ENCODE data around the gene PTEN. TPM values are rescaled to one million over a fixed set of nuclear protein-coding genes. Genes with fewer than 3 reads are reported as not detected.

The PTEN gene
- total RNA-seq, 1 donor from 2014 or later, result 69.3 TPM

- no peak for DNase-seq (ENCODE audit: low read depth)
Measured at GRCh38 chr10:87916515-87916914, 53.1 kb downstream of the PTEN start.

GRCh38 chr10:87918254-87918859, 54.9 kb downstream of the PTEN start:
- no peak for DNase-seq (ENCODE audit: low read depth)

- DNase-seq (ENCODE audit: low read depth), result no peak
Measured at GRCh38 chr10:87920538-87920937, 57.1 kb downstream of the PTEN start.

- peak; percentile 23 for DNase-seq (ENCODE audit: low read depth)
Measured at GRCh38 chr10:87921931-87922688, 58.7 kb downstream of the PTEN start.

GRCh38 chr10:87923233-87923632, 59.8 kb downstream of the PTEN start:
- no peak for DNase-seq (ENCODE audit: low read depth)

- no peak for DNase-seq (ENCODE audit: low read depth)
Measured at GRCh38 chr10:87925570-87925969, 62.1 kb downstream of the PTEN start.

GRCh38 chr10:87927091-87927490, 63.7 kb downstream of the PTEN start:
- DNase-seq (ENCODE audit: low read depth), result no peak

- DNase-seq (ENCODE audit: low read depth), result no peak
Measured at GRCh38 chr10:87928996-87929395, 65.6 kb downstream of the PTEN start.

GRCh38 chr10:87930141-87930540, 66.7 kb downstream of the PTEN start:
- DNase-seq (ENCODE audit: low read depth), result no peak

- no peak for DNase-seq (ENCODE audit: low read depth)
Measured at GRCh38 chr10:87930934-87931835, 67.8 kb downstream of the PTEN start.

- DNase-seq (ENCODE audit: low read depth), result no peak
Measured at GRCh38 chr10:87931836-87932230, 68.4 kb downstream of the PTEN start.

- no peak for DNase-seq (ENCODE audit: low read depth)
Measured at GRCh38 chr10:87935290-87936141, 72.1 kb downstream of the PTEN start.

GRCh38 chr10:87940210-87940609, 76.8 kb downstream of the PTEN start:
- DNase-seq (ENCODE audit: low read depth), result no peak

GRCh38 chr10:87942884-87943527, 79.6 kb downstream of the PTEN start:
- DNase-seq (ENCODE audit: low read depth), result no peak

GRCh38 chr10:87945984-87946383, 82.6 kb downstream of the PTEN start:
- no peak for DNase-seq (ENCODE audit: low read depth)

- DNase-seq (ENCODE audit: low read depth), result no peak
Measured at GRCh38 chr10:87952612-87953011, 89.2 kb downstream of the PTEN start.

- no peak for DNase-seq (ENCODE audit: low read depth)
Measured at GRCh38 chr10:87956055-87956454, 92.6 kb downstream of the PTEN start.

GRCh38 chr10:87957702-87958101, 94.3 kb downstream of the PTEN start:
- no peak for DNase-seq (ENCODE audit: low read depth)

GRCh38 chr10:87960230-87960629, 96.8 kb downstream of the PTEN start:
- no peak for DNase-seq (ENCODE audit: low read depth)

- DNase-seq (ENCODE audit: low read depth), result peak; percentile 56
Measured at GRCh38 chr10:87961314-87961713, 97.9 kb downstream of the PTEN start.

- DNase-seq (ENCODE audit: low read depth), result no peak
Measured at GRCh38 chr10:87966459-87966858, 103.0 kb downstream of the PTEN start.
